NCI-H82 treated with DMSO at 0.1 percent for 48 hours (cell line): ENCODE measurements around the gene HEXD.
"Not testable (repeated sequence)": the region's sequence is repeated elsewhere in the genome, so short reads cannot be mapped to it uniquely, and the experiment has no call there.

ENCODE experiments used
- DNase-seq: peaks from one replicate; lab custom pipeline; 2025; ENCODE audit not compliant: unreplicated experiment; lab: John Stamatoyannopoulos, UW

Gene HEXD

DNA sequence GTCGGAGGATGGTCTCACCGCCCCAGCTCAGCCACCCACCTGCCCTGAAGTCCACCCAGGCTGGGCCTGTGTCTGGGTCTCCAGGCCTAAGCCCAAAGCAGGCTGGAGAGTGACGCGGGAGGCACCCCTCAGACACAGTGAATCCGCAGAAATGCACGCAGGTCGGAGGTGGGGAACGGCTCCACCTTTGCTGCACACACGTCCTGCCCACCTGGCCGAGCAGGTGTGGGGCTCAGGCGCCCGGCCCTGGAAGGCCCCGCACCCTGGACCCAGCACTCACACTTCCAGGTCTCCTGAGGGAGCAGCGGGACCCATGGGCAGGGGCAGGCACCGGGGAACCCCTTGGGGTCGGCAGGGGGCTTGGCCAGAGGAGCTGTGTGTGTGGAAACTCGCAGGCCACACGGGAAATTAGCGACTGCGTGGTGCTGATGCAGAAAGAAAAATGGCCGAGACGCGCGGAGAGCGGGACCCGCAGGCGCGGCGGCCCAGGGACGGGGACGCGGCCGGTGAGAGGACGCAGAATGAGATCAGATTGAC lies 21.8 kb downstream of the HEXD start:
- DNase-seq = no peak

- DNase-seq = no peak
Observed at GRCh38 chr17:82440469-82440981, 22.4 kb downstream of the HEXD start.

GRCh38 chr17:82440991-82441627 lies 23.0 kb downstream of the HEXD start:
- no peak for DNase-seq

- no peak for DNase-seq
Observed at GRCh38 chr17:82441691-82442487, 23.7 kb downstream of the HEXD start.

DNA sequence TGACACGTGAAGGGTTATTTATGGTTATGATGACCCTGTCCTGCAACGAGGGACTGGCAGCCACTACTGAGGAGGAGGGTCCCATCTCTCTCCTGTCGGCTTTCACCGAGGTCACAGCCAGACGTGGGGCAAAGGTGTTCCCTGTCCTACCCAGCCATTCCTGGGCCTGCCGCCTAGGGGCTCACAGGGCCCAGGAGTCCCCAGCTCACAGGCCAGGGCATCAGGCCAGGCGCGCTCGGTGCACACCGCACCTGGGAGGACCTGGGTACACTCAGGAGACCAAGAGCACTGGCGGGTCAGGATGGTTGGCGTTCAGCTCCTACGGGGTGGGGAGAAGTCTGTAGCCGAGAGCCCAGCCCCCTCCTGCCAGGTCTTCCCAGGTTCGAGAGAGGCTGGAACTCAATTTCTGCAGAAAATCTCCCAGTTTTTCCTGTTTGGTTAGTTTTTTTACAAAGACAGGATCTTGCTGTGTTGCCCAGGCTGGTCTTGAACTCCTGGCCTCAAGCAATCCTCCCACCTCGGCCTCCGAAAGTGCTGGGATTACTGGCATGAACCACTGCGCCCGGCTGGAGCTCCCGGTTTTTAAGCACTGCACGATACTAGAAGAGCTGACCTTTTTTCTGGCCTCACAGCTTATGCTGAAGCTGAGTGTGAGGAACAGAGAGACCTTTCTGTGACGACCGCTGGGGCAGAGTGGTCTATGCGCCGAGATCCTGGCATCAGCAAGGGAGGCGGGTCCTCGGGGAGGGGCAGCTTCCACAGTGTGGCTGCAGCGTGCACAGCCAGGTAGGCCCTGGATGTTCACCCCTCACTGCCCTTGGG lies 24.7 kb downstream of the HEXD start:
- no peak for DNase-seq

GRCh38 chr17:82443465-82444283 lies 25.5 kb downstream of the HEXD start:
- no peak for DNase-seq

DNA sequence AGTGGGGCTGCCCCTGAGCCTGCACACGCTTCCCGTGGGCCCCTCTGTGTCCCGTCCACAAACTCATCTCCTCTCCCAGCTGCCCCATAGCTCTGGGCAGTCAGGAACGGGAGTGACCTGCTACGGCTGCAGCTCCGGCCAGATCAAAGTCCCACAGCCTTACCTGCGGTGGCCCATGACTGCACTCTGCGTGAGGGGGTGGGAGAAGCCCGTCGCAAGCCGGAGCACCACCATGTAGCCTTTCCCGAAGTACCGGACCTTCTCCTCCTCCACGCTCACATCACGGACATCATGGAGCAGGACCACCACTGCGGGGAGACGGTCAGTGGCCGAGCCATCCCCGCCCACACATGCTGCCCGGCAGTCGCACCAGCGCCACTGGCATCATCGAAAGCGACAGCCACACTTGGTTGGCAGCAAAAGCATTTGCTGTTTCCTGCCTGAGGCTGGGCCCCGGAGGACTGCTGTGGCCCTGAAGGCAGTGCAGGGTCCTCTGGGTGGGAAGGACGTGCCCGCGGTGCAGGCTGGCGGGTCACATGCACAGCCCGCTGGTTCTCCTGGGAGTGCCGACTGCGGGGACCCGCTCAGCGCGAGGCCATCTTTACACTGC lies 26.2 kb downstream of the HEXD start:
- DNase-seq = no peak

- no peak for DNase-seq
Observed at GRCh38 chr17:82444941-82445521, 26.9 kb downstream of the HEXD start.

DNA sequence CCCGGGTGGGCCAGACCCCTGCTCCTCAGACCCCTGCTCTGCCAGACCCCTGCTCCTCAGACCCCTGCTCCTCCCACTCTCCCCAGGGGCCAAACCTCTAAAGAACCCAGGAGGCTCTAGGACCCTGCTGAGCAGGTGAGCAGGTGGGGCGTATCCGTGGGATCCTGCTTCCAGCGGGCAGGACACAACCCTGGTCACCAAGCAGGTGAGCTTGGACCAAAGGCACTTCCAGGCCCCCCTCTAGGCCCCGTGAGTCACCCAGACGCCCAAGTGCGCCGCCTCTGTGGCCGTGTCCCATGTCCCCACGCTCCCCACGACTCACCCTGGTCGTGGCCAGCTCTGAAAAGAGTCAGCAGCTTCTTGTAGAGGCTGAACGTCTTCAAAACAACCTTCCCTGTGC lies 27.4 kb downstream of the HEXD start:
- no peak for DNase-seq

GRCh38 chr17:82446124-82446523 lies 28.0 kb downstream of the HEXD start:
- no peak for DNase-seq

DNA sequence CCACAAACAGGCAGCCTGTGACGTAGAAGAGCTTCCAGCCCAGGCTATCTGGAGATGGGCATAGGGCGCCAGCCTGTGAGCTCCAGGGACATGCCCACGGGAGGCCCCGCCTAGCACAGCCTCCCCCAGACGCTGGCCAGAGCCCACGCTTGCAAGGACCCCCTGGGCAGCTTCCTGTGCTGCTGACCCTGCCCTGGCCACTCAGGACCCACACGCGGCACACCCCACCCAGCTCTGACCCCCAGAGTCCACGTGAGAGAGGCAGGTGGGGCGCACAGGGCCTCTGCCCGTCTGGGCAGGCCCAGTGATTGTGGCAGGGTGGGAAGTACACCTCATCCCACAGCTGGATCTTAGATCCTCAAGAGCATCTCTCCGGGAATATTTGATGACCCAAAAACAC lies 28.5 kb downstream of the HEXD start:
- no peak for DNase-seq

DNA sequence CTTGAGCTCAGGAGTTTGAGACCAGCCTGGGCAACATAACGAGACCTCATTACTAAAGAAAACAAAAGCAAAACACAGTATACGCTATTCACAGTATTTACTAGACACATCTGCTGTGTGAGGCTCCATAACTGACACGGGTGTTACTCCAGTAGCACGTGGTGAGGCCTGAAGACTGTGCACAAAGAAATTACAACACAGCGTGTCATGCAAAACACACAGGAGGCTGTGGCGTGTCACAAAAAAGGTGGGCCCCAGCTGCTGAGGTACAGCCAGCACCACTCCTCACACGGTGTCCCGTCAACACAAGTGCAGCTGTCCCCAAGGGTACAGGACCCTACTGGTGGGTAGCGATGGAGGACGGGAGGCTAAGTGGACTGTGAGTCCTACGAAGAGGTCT lies 29.7 kb downstream of the HEXD start:
- DNase-seq = no peak

- DNase-seq = no peak
Observed at GRCh38 chr17:82449131-82449882, 31.2 kb downstream of the HEXD start.

DNA sequence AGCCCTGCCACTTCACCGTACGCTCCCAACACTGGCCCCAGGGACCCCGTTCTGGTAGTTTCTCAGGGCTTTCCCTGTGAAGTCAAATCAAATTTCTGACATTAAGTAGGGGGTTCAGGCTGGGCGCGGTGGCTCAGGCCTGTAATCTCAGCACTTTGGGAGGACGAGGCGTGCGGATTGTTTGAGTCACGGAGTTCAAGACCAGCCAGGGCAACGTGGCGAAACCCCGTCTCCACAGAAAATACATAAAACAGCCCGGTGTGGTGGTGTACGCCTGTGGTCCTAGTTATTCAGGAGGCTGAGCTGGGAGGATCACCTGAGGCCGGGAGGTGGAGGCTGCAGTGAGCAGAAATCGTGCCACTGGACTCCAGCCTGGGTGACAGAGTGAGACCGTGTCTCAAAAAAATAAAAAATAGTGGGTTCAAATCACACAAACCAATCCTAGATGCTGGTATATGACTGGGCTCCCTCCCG lies 31.8 kb downstream of the HEXD start:
- DNase-seq = no peak

GRCh38 chr17:82450357-82451106 lies 32.4 kb downstream of the HEXD start, which contains the start of gene CYBC1:
Gene CYBC1, minus strand, starts transcription at chr17:82450752. Its CDS starts 1,498 bp downstream, at chr17:82449254.
- peak; percentile 64 for DNase-seq

DNA sequence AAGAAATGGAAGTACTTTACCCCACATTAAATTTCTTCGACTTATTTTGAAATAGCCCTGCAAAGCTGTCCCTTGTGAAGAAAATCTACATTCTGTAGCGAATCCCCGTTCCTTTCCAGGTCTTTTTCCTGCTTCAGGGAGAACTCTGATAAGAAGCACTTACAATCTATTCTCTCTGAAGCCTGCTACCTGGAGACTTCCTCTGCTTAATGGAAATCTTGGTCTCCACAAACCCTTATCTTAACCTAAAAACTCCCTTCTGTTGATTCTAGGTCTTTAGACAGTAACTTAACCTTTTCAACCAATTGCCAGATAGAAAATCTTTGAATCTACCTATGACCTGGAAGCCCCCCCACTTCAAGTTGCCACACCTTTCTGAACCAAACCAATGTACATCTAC lies 34.0 kb downstream of the HEXD start:
- no peak for DNase-seq

GRCh38 chr17:82453151-82453550 lies 35.0 kb downstream of the HEXD start:
- DNase-seq = peak; percentile 10

GRCh38 chr17:82453706-82454105 lies 35.6 kb downstream of the HEXD start:
- not testable (repeated sequence) for DNase-seq
